IPS DF 19.7 (cell line): ENCODE measurements around the gene FAM135A.
"Not testable (repeated sequence)": the region's sequence is repeated elsewhere in the genome, so short reads cannot be mapped to it uniquely, and the experiment has no call there.

Source experiments
- DNase-seq: peaks from one replicate; pipeline ENCODE4 v3.0.0-alpha.2; 2013; ENCODE audit warnings: low read depth, low spot score

Gene FAM135A

GRCh38 chr6:70538376-70538775 is 125.1 kb downstream of the FAM135A start:
- DNase-seq: no peak

GRCh38 chr6:70547313-70547712 is 134.0 kb downstream of the FAM135A start:
- no peak for DNase-seq

- no peak for DNase-seq
Observed at GRCh38 chr6:70547905-70548304, 134.6 kb downstream of the FAM135A start.

GRCh38 chr6:70549327-70549726 is 136.0 kb downstream of the FAM135A start:
- no peak for DNase-seq

GRCh38 chr6:70551566-70551965 is 138.3 kb downstream of the FAM135A start:
- DNase-seq: no peak

- DNase-seq: not testable (repeated sequence)
Observed at GRCh38 chr6:70552286-70552940, 139.1 kb downstream of the FAM135A start.

- no peak for DNase-seq
Observed at GRCh38 chr6:70552974-70553373, 139.7 kb downstream of the FAM135A start.

- no peak for DNase-seq
Observed at GRCh38 chr6:70557998-70558397, 144.7 kb downstream of the FAM135A start.

GRCh38 chr6:70562401-70562800 is 149.1 kb downstream of the FAM135A start:
- DNase-seq: not testable (repeated sequence)

- no peak for DNase-seq
Observed at GRCh38 chr6:70563530-70563929, 150.2 kb downstream of the FAM135A start.

GRCh38 chr6:70566751-70567382 is 153.6 kb downstream of the FAM135A start, which contains the start of gene SDHAF4:
Gene SDHAF4, plus strand, starts transcription at chr6:70566930. Its CDS starts 11 bp downstream, at chr6:70566941.
- DNase-seq: peak; percentile 71

- DNase-seq: no peak
Observed at GRCh38 chr6:70574643-70575042, 161.3 kb downstream of the FAM135A start.

- no peak for DNase-seq
Observed at GRCh38 chr6:70575899-70576495, 162.7 kb downstream of the FAM135A start.

GRCh38 chr6:70586114-70586513 is 172.8 kb downstream of the FAM135A start:
- no peak for DNase-seq

- DNase-seq: no peak
Observed at GRCh38 chr6:70590400-70590799, 177.1 kb downstream of the FAM135A start.

- no peak for DNase-seq
Observed at GRCh38 chr6:70592391-70593117, 179.2 kb downstream of the FAM135A start.

GRCh38 chr6:70593118-70593486 is 179.8 kb downstream of the FAM135A start:
- DNase-seq: no peak

GRCh38 chr6:70599187-70599586 is 185.9 kb downstream of the FAM135A start:
- DNase-seq: no peak

GRCh38 chr6:70601014-70601413 is 187.7 kb downstream of the FAM135A start:
- DNase-seq: peak; percentile 15

- no peak for DNase-seq
Observed at GRCh38 chr6:70604254-70604653, 190.9 kb downstream of the FAM135A start.

GRCh38 chr6:70607371-70607770 is 194.1 kb downstream of the FAM135A start:
- DNase-seq: not testable (repeated sequence)

GRCh38 chr6:70609181-70609580 is 195.9 kb downstream of the FAM135A start:
- not testable (repeated sequence) for DNase-seq
